Activated CD8-positive, alpha-beta memory T cell treated with anti-CD3 and anti-CD28 coated beads for 48 hours (primary cell): ENCODE data around the gene KIF26A.

ENCODE experiments used
- DNase-seq, 3 experiments: peaks; one replicate each; pipeline ENCODE4 v3.0.0-alpha.2; 2020; ENCODE audit warnings: low read depth in 2 of 3, low spot score in 2 of 3

Gene KIF26A

DNA sequence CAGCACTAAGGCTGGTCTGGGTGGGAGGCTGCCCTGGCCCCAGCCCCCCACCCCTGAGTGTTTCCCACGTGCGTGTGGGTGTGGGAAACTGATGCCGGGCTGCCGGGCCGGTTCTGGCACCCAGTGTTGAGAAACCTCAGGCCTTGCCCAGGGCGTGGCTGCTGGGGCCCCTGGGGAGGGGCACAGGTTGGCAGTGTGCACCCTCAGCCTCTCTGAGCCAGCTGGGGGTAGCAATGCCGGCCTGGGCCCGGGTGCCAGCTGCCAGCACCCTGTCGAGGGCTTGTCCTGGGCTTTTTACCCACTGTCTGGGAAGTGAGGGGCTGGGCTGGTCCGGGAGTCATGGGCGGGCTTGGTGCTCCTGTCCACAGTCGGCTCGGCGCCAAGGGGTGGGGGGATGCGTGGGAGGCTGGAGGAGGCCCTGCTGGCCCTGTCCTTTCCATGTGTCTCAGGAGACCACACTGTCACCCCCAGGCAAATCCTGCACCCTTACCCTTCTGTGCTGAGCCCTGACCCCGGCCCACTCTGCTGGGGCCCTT, 37.2 kb upstream of the KIF26A start:
- no peak for DNase-seq

DNA sequence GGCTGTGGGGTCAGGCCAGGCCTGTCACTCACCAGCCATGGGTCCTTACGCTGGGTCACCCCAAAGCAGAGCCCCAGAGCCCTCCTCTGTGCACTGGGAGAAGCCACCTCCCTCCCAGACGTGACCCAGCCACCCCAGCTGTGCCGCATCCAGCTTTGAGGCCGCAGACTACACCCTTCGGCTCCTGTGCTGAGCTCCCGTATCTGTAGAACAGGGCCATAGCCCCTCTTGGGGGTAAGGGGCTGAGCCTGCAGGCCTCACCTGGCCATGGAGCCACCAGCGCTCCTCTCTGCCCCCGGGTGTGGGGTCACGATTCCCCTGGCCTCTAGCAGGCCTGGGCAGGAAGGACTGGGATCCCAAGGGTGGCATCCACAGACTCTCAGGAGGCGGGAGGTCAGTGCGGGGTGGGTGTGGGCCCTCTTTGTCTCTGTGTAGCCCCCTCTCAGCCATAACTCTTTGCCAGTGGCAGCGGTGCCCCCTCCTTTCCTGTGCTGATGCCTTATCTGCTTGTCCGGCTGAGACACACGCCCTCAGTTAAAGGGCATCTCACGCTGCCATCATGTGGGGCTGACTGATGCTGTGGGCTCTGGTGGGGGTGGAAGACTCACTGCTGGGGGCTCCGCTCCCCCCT, 36.6 kb upstream of the KIF26A start:
- no peak for DNase-seq

DNA sequence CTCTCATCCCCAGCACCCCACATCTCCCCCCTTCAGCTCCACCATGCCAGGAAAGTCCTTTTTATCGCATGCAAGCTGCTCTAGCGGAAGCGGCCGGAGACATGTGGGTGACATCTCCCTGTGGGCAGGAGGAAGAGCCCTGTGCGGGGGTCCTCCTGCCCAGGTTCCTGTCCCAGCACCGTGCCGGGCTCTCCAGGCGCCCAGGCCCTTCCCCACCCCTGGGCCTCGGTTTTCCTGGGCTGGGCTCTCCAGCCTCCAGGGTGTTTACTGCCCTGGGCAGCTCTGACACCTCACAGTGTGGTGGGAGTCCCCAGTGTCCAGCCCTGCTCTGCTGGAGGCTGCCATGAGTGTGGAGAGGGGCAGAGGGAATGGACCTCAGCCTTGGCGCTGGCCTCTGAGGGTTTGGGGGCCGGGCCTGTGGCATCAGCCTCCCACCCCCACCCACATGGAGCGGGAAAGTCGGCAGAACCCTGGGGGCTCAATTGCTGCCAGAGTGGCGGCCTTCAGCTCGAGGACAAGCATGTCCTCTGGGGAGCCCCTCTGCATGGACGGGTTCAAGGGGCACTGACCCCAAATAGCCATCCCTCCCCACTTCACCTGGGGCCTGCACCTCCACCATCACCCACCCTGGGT, 36.0 kb upstream of the KIF26A start:
- DNase-seq, result no peak

DNA sequence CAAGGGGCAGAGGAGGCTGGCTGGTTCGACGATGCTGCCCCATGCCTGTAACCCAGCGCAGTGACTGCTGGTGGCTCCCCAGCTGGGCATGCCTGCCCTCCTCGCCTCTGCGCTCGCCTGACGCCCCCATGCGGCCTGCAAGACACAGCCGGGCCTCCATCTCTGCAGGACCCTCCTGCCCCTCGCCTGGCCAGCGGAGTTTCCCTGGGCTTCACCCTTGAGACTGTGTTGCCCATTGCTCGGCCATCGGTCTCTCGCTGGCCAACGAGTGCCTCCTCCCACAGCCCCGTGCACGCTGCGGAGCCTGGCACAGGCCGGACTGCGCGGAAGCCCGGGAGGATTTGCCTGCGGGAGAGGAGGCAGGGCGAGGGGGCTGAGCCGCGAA, 35.3 kb upstream of the KIF26A start:
- no peak for DNase-seq

DNA sequence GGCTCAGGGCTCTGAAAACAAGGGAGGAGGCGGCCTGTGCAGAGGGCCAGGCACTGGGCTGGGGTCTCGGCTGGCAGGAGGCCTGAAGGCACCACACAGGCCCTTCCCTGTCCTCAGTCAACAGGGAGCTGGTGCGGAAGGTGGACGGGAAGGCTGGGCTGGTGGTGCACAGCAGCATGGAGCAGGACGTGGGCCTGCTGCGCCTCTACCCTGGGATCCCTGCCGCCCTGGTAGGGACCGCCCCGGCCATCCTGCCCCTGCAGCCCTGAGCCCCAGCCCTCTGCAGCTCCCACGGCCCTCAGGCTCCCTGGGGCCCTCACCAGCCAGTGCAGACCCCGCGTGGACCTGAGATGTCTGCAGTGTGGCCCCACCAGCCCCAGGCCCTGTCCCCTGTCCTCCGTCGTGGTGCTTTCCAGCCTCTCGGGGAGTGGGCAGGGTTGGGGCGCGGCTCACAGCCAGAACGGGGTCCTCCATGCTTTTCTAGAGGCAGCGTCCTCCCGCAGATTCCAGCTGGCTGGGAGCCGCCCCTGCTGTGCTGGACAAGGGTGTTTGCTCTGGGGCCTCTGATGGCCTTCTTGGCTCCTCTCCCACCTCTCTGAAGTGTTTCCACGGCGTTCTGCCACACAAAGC, 34.8 kb upstream of the KIF26A start:
- no peak for DNase-seq

DNA sequence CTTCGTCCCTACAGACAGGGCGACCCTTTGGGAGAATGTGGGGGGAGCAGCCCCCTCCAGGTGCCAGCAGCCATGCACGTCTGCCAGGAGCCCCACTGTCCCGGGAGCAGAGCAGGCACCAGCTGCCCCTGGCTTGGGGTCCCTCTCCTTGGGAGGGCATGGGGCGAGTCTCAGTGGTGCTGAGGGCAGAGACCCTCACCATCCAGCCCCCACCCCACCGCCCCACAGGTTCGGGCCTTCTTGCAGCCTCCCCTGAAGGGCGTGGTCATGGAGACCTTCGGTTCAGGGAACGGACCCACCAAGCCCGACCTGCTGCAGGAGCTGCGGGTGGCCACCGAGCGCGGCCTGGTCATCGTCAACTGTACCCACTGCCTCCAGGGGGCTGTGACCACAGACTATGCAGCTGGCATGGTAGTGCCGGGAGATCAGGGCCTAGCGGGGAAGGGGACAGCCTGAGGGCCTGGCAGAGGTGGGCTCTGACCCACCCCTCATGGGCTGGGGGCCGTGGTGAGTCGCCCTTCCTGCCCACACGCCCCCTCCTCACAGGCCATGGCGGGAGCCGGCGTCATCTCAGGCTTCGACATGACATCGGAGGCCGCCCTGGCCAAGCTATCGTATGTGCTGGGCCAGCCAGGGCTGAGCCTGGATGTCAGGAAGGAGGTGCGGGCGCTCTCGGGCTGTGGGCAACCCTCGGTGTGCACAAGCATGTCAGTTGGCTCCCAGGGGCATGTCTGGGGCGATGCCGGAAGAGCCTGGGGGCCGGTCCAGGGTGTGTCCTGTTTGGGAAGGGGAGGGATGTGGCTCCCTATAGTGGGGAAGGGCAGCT, 34.1 kb upstream of the KIF26A start:
- no peak for DNase-seq

DNA sequence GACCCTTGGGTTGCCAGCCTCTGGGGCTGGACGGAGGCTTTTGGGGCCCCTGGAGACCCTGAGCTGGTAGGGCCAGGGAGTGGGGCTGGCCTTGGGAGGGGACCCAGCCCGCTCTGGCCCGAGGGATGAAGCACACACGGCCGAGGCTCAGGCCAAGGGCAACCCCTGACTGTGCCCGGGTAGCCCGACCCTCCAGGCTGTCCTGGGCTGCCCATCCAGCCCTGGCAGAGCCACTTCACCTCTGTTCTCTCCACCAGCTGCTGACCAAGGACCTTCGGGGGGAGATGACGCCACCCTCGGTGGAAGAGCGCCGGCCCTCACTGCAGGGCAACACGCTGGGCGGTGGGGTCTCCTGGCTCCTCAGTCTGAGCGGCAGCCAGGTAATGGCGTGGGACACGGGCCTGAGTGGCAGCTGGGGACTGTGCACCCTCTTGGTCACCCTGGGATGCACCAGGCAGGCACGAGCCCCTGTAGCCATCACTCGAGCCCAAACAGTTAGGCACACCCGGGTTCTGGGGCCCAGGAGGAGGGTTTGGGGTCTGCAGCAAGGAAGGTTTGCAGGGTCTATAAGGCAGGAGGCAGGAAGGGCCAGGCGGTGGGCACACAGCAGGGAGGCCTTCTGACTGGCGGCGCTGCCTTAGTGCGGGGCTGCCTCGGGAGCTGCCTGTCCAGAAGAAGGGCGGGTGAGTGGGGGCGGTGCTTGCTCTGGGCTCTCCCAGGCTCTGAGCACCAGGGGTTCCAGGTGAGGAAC, 33.1 kb upstream of the KIF26A start:
- no peak for DNase-seq

DNA sequence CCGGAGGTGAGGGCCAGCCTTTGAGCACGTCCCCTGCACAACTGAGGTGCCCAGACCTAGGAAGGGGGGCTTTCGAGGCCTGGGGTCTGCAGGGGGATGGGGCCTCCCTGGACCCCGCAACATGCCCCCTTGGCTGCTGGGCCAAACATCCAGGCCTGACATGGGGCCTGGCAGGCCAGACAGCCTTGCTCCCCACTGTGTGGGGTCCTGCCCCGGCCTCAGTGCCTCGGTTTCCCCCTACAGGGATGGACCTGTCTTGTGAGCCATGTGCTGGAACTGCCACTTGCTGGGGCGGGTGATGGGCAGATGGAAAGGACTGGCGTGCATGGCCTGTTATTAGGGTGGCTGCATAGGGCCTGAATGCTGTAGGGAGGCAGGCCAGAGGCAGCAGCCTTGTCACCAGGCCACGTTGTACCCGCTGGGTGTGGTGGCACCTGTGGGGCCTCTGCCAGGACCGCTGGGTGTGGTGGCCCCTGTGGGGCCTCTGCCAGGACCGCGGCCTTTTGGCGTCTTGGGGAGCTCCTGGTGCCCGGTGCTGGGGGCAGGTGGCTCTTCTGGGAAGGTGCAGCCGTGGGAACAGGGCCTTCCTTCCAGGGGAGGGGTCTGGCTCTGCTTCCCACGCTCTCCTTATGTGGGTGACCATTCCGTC, 32.4 kb upstream of the KIF26A start:
- DNase-seq, result no peak

DNA sequence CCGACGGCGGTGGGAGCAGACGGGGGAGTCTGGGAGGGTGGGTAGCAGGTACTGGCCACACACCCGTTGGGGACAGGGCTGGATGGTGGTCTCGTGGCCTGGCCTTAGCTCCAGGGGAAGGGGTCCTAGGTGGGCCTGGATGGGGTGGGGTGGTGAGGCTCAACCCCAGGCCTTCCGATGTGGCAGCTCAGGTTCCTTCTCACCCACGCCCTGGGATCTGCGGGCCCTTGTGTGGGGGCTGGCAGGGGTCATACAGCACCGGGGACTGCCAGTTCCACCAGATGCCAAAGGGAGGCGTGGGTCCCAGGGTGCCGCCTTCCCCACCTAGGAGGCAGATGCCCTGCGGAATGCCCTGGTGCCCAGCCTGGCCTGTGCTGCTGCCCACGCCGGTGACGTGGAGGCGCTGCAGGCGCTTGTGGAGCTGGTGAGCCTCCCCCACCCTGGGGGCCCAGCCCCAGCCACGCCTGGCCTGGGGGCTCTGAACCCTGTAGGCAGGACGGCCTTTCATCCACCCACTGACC, 31.9 kb upstream of the KIF26A start:
- no peak for DNase-seq

DNA sequence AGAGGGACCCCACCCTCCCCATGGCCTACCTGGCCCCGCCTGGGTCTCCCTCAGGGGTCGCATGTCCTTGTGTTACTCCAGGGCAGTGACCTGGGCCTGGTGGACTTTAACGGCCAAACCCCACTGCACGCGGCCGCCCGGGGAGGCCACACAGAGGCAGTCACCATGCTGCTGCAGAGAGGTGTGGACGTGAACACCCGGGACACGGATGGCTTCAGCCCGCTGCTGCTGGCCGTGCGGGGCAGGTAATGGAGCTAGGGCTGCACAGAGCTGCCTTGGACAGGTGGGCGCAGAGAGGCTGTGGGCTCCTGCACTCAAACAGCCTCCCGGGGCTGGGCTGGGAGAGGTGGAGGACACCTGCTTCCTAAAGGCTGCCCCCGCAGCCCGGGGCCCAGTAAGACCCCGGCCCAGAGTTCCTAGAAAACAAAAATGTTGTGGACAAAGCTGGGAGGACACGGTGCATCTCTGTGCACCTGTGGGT, 31.2 kb upstream of the KIF26A start:
- DNase-seq, result no peak

DNA sequence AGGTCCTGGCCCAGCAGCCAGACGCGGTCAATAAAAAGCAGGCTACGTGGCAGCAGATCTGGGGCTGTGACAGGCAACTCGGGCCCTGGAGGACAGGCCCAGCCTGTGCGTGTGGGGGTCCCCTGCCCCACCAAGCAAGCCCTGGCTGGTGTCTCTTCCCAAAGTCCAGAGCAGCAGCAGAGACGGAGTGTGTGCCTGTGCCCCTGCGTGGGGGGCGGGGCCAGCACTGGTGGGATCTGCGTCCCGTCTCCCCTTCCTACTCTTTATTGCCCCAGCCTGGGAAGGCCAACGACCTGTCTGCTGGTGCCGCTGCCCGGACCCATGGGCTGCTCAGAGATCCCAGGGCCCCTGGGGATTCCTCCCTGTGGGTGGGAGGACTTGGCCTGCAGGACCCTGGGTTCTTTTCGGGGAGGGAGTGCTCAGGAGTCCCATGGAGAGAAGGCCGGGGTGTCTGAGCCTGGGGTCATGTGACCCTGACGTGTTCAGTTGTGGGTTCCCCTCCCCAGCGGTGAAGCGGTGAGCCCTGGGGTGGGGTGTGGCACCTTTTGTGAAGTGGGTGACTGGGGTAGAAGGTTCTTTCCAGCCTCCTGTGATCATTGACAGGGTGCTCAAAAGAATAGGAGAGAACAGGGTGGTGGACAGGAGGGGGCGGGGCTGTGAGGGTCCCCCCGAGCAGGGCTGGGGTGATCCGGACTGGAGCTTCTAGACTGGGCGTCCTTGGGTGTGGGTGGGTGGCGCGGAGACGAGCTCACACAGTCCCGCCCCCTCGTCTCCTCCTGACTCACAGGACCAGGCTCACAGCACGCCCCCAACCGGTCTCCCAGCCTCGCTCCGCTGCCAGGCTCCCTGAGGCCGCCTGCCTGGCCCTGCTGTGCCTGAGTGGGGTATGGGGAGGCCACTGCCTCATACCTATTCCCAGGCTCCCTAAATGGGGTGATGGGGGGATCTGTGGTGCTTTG, 30.5 kb upstream of the KIF26A start:
- no peak for DNase-seq

DNA sequence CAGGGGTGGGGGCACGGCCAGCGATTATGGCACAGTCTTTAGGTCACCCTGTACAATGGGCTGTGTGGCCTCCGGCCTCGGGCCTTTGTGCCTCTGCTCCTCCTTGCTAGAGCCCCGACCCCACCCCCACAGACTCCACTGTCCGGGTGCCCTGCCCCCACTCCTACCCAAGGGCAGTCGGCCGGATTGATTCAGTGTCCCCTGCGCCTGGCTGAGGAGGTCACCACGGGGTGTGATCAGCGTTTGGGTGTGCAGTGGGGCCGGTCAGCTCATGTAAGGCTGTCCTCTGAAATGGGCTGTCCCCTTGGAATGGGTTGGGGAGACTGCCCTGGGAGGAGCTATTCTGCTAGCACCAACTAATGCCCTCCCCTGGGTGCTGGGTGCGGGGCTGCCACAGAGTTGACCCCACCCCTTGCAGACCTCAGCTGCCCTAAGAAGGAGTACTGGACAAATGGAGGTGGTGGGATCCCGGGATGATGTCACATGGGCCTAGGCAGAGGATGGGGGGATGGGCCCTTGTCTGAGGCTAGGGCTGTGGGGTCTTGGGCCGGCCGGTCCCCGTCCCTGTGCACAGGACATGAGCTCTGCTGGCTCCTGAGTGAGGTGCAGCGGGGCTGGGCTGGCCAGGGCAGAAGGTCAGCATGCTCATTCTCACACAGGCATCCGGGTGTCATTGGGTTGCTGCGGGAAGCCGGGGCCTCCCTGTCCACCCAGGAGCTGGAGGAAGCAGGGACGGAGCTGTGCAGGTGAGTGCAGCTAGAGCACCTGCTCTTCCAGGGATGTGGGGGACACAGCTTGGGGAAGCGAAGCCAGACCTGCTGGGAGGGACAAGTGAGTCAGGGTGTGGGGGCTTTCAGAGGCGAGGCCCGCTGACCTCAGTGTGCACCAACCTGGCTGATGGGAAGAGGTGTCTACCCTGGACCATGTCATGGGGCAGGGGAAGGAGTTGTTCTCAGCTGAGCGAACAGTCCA, 29.5 kb upstream of the KIF26A start:
- DNase-seq, result no peak

DNA sequence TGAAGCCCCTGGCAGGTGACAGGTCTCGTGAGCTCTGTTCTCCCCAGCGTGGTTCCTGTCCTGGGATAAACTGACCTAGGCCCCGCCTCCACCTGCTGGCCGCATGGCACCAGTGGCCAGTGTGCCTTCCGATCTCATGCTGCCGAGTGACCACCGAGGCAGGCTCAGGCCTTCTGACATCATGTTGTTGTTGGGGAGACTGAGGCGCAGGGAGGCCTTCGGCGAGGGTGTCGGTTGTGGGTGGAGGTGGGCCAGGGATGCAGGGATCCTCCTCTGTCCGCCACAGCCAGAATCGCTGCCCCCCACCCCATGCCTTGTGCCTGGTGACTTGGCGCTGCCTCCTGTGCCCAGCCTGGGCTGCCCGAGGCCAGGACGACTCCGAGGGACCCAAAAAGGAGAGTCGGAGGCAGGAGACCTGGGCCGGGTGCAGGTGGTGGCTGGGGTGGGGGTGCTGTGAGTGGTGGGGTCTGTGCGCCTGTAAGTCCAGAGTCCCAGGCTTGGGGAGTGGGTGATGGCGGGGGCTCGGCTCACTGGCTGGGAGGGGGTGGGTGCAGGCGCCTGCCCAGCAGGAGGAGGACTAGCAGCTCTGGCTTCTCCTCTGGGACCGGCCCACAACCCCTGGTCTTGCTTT, 28.5 kb upstream of the KIF26A start:
- DNase-seq, result no peak

DNA sequence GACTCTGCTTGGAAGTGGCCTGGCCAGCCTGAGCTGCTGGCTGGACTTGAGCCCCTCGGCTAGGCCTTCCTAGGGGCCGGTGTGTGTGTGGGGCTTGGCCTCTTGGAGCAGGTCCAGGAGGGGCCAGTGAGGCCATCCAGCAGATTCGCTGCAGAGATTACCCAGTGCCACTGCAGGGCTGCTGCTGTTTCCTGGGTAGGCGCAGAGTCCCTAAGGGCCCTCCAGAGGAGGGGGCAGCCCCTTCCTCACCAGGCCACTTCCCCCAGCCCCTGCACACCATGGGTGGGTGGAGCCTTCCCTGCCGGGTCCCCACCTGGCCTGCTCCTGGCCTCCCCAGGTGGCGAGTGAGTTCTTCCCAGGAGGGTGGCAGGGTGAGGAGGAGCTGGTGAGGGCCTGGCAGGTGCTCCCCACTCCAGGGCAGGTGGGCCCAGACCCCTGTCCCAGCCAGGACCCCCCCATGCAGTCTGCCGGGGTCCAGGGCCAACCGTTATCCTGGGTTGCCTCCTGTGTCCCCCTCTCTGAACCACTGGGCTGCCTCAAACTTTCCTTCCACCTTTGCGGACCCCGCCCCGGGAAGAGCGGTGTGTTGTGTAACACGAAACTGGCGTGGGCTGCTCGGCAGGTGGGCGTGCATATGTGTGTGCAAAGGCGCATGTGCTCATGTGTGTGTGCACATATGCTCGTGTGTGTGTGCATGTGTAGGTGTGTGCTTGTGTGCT, 27.7 kb upstream of the KIF26A start:
- DNase-seq, result no peak

DNA sequence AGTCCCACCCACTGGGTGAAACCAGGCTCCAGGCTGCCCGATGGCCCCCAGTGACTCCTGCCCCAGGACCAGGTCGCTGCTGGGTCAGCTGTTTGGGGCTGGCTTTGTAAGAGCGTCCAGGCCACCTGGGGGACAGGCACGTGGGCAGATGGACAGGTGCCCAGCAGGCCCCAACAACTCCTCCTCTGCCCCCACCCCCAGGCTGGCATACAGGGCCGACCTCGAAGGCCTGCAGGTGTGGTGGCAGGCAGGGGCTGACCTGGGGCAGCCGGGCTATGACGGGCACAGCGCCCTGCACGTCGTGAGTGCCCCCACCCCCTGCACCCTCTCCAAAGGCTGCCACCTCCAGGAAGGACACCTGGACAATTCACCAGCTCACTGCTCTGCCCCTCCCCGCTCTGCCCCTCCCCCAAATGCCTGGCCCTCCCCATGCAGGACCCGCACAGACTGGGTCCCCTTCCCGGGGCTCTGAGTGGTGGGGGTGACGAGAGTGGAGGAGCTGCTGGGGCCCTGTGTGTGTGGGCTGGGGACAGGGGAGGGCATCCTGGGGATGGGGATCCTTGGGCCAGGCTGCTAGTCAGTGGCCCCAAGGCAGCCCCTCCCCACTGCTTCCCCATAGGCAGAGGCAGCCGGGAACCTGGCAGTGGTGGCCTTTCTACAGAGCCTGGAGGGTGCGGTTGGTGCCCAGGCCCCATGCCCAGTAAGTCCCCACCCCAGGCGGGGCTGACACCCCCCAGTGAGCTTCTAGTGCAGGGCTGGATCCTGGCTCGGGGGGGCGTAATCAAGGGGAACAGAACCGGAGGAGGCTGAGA, 26.9 kb upstream of the KIF26A start:
- no peak for DNase-seq

DNA sequence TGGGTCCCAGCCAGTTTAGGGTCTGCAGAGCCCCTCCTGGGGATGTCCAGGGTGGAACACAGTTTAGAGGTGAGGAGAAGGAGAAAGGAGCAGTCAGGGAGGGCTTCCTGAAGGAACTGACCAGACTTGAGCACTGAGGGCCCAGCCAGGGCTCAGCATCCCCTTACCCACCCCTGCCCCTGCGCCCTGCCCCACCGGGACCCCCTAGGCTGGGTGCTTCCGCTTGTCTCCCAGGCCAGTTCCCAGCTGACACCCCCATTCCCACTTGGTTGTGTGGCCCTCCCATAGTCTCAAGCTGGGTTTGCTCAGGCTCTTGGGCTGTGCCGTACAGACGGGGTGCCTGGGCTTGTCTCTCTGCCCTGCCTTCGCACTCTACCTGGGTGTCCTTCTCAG, 26.3 kb upstream of the KIF26A start:
- no peak for DNase-seq
